Neuronal stem cell (in vitro differentiated cells): ENCODE measurements around the gene IP6K2.
"Not testable (repeated sequence)": the region's sequence is repeated elsewhere in the genome, so short reads cannot be mapped to it uniquely, and the experiment has no call there.

Experiments
- DNase-seq: peaks from one replicate; pipeline ENCODE4 v3.0.0-alpha.2; 2013; ENCODE audit warnings: low spot score
- H2AFZ ChIP-seq: one replicate; pipeline ENCODE4 v1.6.1; 2013; ENCODE audit warnings: mild to moderate bottlenecking, low read length, inconsistent platforms
- H2AK5ac ChIP-seq: 2 replicates; pipeline ENCODE4 v1.6.1; 2013; ENCODE audit warnings: low read depth, mild to moderate bottlenecking, inconsistent platforms, low read length, moderate library complexity, mixed read lengths
- H2BK120ac ChIP-seq: 2 replicates; pipeline ENCODE4 v1.6.1; 2013; ENCODE audit warnings: low read depth, mild to moderate bottlenecking, inconsistent platforms, low read length, moderate library complexity, mixed read lengths
- H2BK12ac ChIP-seq: one replicate; pipeline ENCODE4 v1.6.1; 2013; ENCODE audit warnings: low read length, inconsistent platforms
- H2BK15ac ChIP-seq: 2 replicates; pipeline ENCODE4 v1.6.1; 2013; ENCODE audit warnings: mild to moderate bottlenecking, low read length, inconsistent platforms, mixed read lengths
- H2BK5ac ChIP-seq: one replicate; pipeline ENCODE4 v1.6.1; 2013; ENCODE audit warnings: inconsistent platforms, mild to moderate bottlenecking, low read length, moderate library complexity
- H3K14ac ChIP-seq: one replicate; pipeline ENCODE4 v1.6.1; 2013; ENCODE audit warnings: low read length, inconsistent platforms
- H3K18ac ChIP-seq: 2 replicates; pipeline ENCODE4 v1.6.1; 2013; ENCODE audit warnings: low read length, inconsistent platforms
- H3K23ac ChIP-seq: 2 replicates; pipeline ENCODE4 v1.6.1; 2013; ENCODE audit warnings: low read depth, mild to moderate bottlenecking, mixed read lengths, low read length, inconsistent platforms; ENCODE audit not compliant: poor library complexity
- H3K27ac ChIP-seq: replicated peaks from 3 replicates; pipeline ENCODE4 v1.5.1; 2013; ENCODE audit warnings: low read length, inconsistent platforms
- H3K27me3 ChIP-seq, 3 experiments: 2 replicates each; pipeline ENCODE4 v1.6.1; 2013; ENCODE audit warnings: low read length in 3 of 3, mild to moderate bottlenecking in 2 of 3, inconsistent platforms in 1 of 3, low read depth in 1 of 3, mixed read lengths in 1 of 3, moderate library complexity in 1 of 3; ENCODE audit not compliant: control insufficient read depth in 3 of 3, insufficient read depth in 3 of 3
- H3K36me3 ChIP-seq, 2 donors: replicated peaks in 1 of 2; 2 replicates each; pipeline ENCODE4 v1.6.1; 2013; ENCODE audit warnings: low read length in 2 of 2; ENCODE audit not compliant: control insufficient read depth in 2 of 2, insufficient read depth in 2 of 2
- H3K4ac ChIP-seq: 2 replicates; pipeline ENCODE4 v1.6.1; 2013; ENCODE audit warnings: inconsistent platforms, mild to moderate bottlenecking, low read length, moderate library complexity
- H3K4me1 ChIP-seq, 2 donors: 1 replicate in 1 of 2; 2 replicates in 1 of 2; pipeline ENCODE4 v1.6.1; 2013; ENCODE audit warnings: low read length in 2 of 2, low read depth in 1 of 2; ENCODE audit not compliant: control insufficient read depth in 2 of 2, insufficient read depth in 1 of 2
- H3K4me2 ChIP-seq: one replicate; pipeline ENCODE4 v1.6.1; 2013; ENCODE audit warnings: mild to moderate bottlenecking, low read length, inconsistent platforms; ENCODE audit not compliant: insufficient read depth, poor library complexity, severe bottlenecking
- H3K4me3 ChIP-seq, 2 donors: 2 replicates each; pipeline ENCODE4 v1.5.1; 2013; ENCODE audit warnings: low read length in 2 of 2, mild to moderate bottlenecking in 2 of 2, inconsistent platforms in 1 of 2, moderate library complexity in 1 of 2
- H3K79me1 ChIP-seq: one replicate; pipeline ENCODE4 v1.6.1; 2013; ENCODE audit warnings: low read depth, mild to moderate bottlenecking, inconsistent platforms, low read length, moderate library complexity
- H3K9ac ChIP-seq: one replicate; pipeline ENCODE4 v1.6.1; 2013; ENCODE audit warnings: mild to moderate bottlenecking, low read depth, low read length, inconsistent platforms; ENCODE audit not compliant: poor library complexity
- H3K9me3 ChIP-seq, 2 donors: replicated peaks in 1 of 2; 2 replicates each; pipeline versions ENCODE3 to v1.6.1; 2013; ENCODE audit warnings: low read length in 2 of 2, mild to moderate bottlenecking in 2 of 2, inconsistent platforms in 1 of 2, low read depth in 1 of 2, mixed read lengths in 1 of 2, moderate library complexity in 1 of 2; ENCODE audit not compliant: control insufficient read depth in 2 of 2, insufficient read depth in 1 of 2
- H4K8ac ChIP-seq: one replicate; pipeline ENCODE4 v1.6.1; 2013; ENCODE audit warnings: low read depth, mild to moderate bottlenecking, inconsistent platforms, low read length, moderate library complexity
- H4K91ac ChIP-seq: one replicate; pipeline ENCODE4 v1.6.1; 2013; ENCODE audit warnings: low read length, low read depth, mild to moderate bottlenecking, inconsistent platforms; ENCODE audit not compliant: poor library complexity
- WGBS, 2 donors: extraction: QIAGEN DNeasy Blood & Tissue Kit; methylation state at CpG; one replicate each; pipeline ENCODE4 v1.1.7; 2013; ENCODE audit warnings: missing lambda C conversion rate in 2 of 2, mixed read lengths in 1 of 2; ENCODE audit not compliant: insufficient read length in 2 of 2, insufficient replicate concordance in 1 of 2; ENCODE audit errors: extremely low coverage in 2 of 2; 5-methylcytosine and 5-hydroxymethylcytosine counted together

IP6K2 gene

GRCh38 chr3:48738144-48738536 is 21.1 kb upstream of the IP6K2 start:
- Histone ChIP-seq H3K23ac (no peak overlapping the region), H3K36me3 (no peaks in the 10 kb centered on the region), H2BK120ac (no peak overlapping the region), H3K9ac (no peak overlapping the region), H3K27ac (no peak overlapping the region), H3K79me1 (no peaks in the 10 kb centered on the region), H3K27me3 (no peaks in the 10 kb centered on the region), H3K4me1 (peaks cover 7 to 10% of the 10 kb centered on the region in 2 donors), H3K4ac (no peak overlapping the region), H3K18ac (no peak overlapping the region), H2BK12ac (no peak overlapping the region), H3K9me3 (peaks cover 0 to 1% of the 10 kb centered on the region in 2 donors), H2AFZ (no peak overlapping the region), H2BK15ac (no peak overlapping the region), H2AK5ac (no peak overlapping the region), H3K14ac (no peak overlapping the region), H3K4me3 (no peak overlapping the region), H4K8ac (no peak overlapping the region), H3K4me2 (no peak overlapping the region), H4K91ac (no peak overlapping the region), H2BK5ac (no peak overlapping the region)
- DNase-seq, result no peak
- WGBS, 2 donors, result no CpG with 5 or more reads among the region's 3 CpGs

- no CpG with 5 or more reads among the region's 8 CpGs for WGBS, 2 donors
- H3K4me3 ChIP-seq, result peak overlapping the region in 1 of 2 donors; percentile 20
Measured at GRCh38 chr3:48735075-48735767, 18.2 kb upstream of the IP6K2 start.

GRCh38 chr3:48734541-48734940 is 17.5 kb upstream of the IP6K2 start:
- H2BK15ac ChIP-seq, H3K23ac ChIP-seq, H3K4ac ChIP-seq: not testable (repeated sequence)

More at GRCh38 chr3:48735075-48735767, 18.2 kb upstream of the IP6K2 start:
- Histone ChIP-seq H2AFZ (peak overlapping the region; percentile 62), H3K27ac (peak overlapping the region; percentile 49)
- not testable (repeated sequence) for H3K4ac ChIP-seq, H2BK5ac ChIP-seq, H2BK15ac ChIP-seq, H3K4me2 ChIP-seq, H3K4me1 ChIP-seq, H3K79me1 ChIP-seq, H3K9me3 ChIP-seq, H3K36me3 ChIP-seq, H4K91ac ChIP-seq, H3K14ac ChIP-seq, H3K23ac ChIP-seq, H3K18ac ChIP-seq, H2AK5ac ChIP-seq, H3K27me3 ChIP-seq, H2BK120ac ChIP-seq, H4K8ac ChIP-seq, DNase-seq, H3K9ac ChIP-seq, H2BK12ac ChIP-seq

GRCh38 chr3:48733752-48734518 is 16.9 kb upstream of the IP6K2 start:
- not testable (repeated sequence) for H3K4me3 ChIP-seq, H3K9ac ChIP-seq, H3K36me3 ChIP-seq, H2BK15ac ChIP-seq, H2AFZ ChIP-seq, H3K18ac ChIP-seq, H3K23ac ChIP-seq, H2AK5ac ChIP-seq, H2BK120ac ChIP-seq, H2BK5ac ChIP-seq, H2BK12ac ChIP-seq, H3K14ac ChIP-seq, H4K91ac ChIP-seq, H3K27ac ChIP-seq, DNase-seq, H3K9me3 ChIP-seq, H4K8ac ChIP-seq, H3K27me3 ChIP-seq, H3K4me1 ChIP-seq, H3K4me2 ChIP-seq, H3K4ac ChIP-seq, H3K79me1 ChIP-seq
- WGBS, 2 donors, result no CpG with 5 or more reads among the region's 53 CpGs

More at GRCh38 chr3:48734541-48734940, 17.5 kb upstream of the IP6K2 start:
- H3K4me3 ChIP-seq, H3K27me3 ChIP-seq, H2BK12ac ChIP-seq, H3K14ac ChIP-seq, H4K8ac ChIP-seq, H3K36me3 ChIP-seq, H4K91ac ChIP-seq, H3K18ac ChIP-seq, H2BK120ac ChIP-seq, H2AK5ac ChIP-seq, H3K4me1 ChIP-seq, H3K79me1 ChIP-seq, H3K9ac ChIP-seq, H3K27ac ChIP-seq, H3K9me3 ChIP-seq, DNase-seq, H2AFZ ChIP-seq, H3K4me2 ChIP-seq, H2BK5ac ChIP-seq: not testable (repeated sequence)
- WGBS, 2 donors, result no CpG with 5 or more reads among the region's 25 CpGs
